HEK293 (cell line): ENCODE measurements around the gene SPTBN5.
A peak's percentile ranks its signal among the peaks of the same experiment; 100 is the strongest.

Experiments used
- CTCF ChIA-PET: fragments of 350-600 bp; formaldehyde crosslinking; extraction: SDS; loops from one replicate; lab custom pipeline; 2021; ENCODE audit warnings: antibody characterized with exemption; lab: Yijun Ruan, JAX
- POLR2A ChIA-PET: fragments of 300-600 bp; formaldehyde crosslinking; extraction: SDS; loops from one replicate; lab custom pipeline; 2020; ENCODE audit warnings: antibody characterized with exemption, inconsistent platforms; lab: Yijun Ruan, JAX
- H3K27ac ChIP-seq: fragments of 200-500 bp; sonication (Bioruptor generic); 2 replicates; pipeline ENCODE4 v1.5.1; 2014; ENCODE audit warnings: low read depth, low read length, control low read depth, inconsistent platforms; ENCODE audit errors: extremely low read depth
- H3K36me3 ChIP-seq, 2 experiments: fragments of 200-500 bp in 1 of 2; sonication (Bioruptor generic) in 1 of 2; 1 replicate in 1 of 2; 2 replicates in 1 of 2; pipeline ENCODE4 v1.5.1; 2014 to 2017; ENCODE audit warnings: inconsistent platforms in 2 of 2, low read length in 2 of 2; ENCODE audit not compliant: control insufficient read depth in 2 of 2, insufficient read depth in 1 of 2
- H3K4me1 ChIP-seq: fragments of 200-500 bp; sonication (Bioruptor generic); 2 replicates; pipeline ENCODE4 v1.5.1; 2014; ENCODE audit warnings: mild to moderate bottlenecking, low read length, inconsistent platforms; ENCODE audit not compliant: control insufficient read depth, insufficient read depth
- H3K4me3 ChIP-seq: 2 replicates; pipeline ENCODE4 v1.5.1; 2011; ENCODE audit warnings: low read depth, mild to moderate bottlenecking, control low read depth, low read length, moderate library complexity
- H3K9me3 ChIP-seq: fragments of 200-500 bp; sonication (Bioruptor generic); 2 replicates; pipeline ENCODE4 v1.5.1; 2014; ENCODE audit warnings: low read depth, low read length, inconsistent platforms; ENCODE audit not compliant: control insufficient read depth, insufficient read depth
- EGR2 ChIP-seq: fragments of 450-650 bp; formaldehyde crosslinking; IDR thresholded peaks from 2 replicates; pipeline ENCODE4 v1.5.1; 2016; ENCODE audit warnings: low read depth, missing biosample characterization, missing genetic modification characterization
- SCRT1 ChIP-seq: fragments of 450-650 bp; formaldehyde crosslinking; IDR thresholded peaks from 2 replicates; pipeline ENCODE4 v1.5.1; 2016; ENCODE audit warnings: missing biosample characterization, missing genetic modification characterization, borderline replicate concordance
- SP3 ChIP-seq: fragments of 450-650 bp; formaldehyde crosslinking; IDR thresholded peaks from 2 replicates; pipeline ENCODE4 v1.5.1; 2016; ENCODE audit warnings: missing biosample characterization, missing genetic modification characterization
- YY2 ChIP-seq: fragments of 450-650 bp; formaldehyde crosslinking; IDR thresholded peaks from 2 replicates; pipeline ENCODE4 v1.5.1; 2016; ENCODE audit warnings: missing biosample characterization, missing genetic modification characterization
- ZBTB20 ChIP-seq: fragments of 450-650 bp; formaldehyde crosslinking; IDR thresholded peaks from 2 replicates; pipeline ENCODE4 v1.5.1; 2016; ENCODE audit warnings: missing biosample characterization, missing genetic modification characterization
- ZFHX2 ChIP-seq: fragments of 450-650 bp; formaldehyde crosslinking; conservative IDR thresholded peaks from 2 replicates; pipeline ENCODE4 v1.5.1; 2016; ENCODE audit warnings: missing biosample characterization, missing genetic modification characterization
- ZIC2 ChIP-seq: fragments of 450-650 bp; formaldehyde crosslinking; IDR thresholded peaks from 2 replicates; pipeline ENCODE4 v1.5.1; 2016; ENCODE audit warnings: missing biosample characterization, missing genetic modification characterization
- ZNF175 ChIP-seq: fragments of 450-650 bp; formaldehyde crosslinking; IDR thresholded peaks from 2 replicates; pipeline ENCODE4 v1.5.1; 2016; ENCODE audit warnings: missing biosample characterization, missing genetic modification characterization
- ZNF24 ChIP-seq: fragments of 450-650 bp; formaldehyde crosslinking; IDR thresholded peaks from 2 replicates; pipeline ENCODE4 v1.5.1; 2016; ENCODE audit warnings: missing biosample characterization, missing genetic modification characterization
- ZNF404 ChIP-seq: fragments of 450-650 bp; formaldehyde crosslinking; IDR thresholded peaks from 2 replicates; pipeline ENCODE4 v1.5.1; 2017; ENCODE audit warnings: missing biosample characterization, missing genetic modification characterization
- ZNF416 ChIP-seq: fragments of 450-650 bp; formaldehyde crosslinking; IDR thresholded peaks from 2 replicates; pipeline ENCODE4 v1.5.1; 2016; ENCODE audit warnings: missing biosample characterization, missing genetic modification characterization
- ZNF514 ChIP-seq: fragments of 450-650 bp; formaldehyde crosslinking; IDR thresholded peaks from 2 replicates; pipeline ENCODE4 v1.5.1; 2016; ENCODE audit warnings: missing biosample characterization, missing genetic modification characterization
- ZNF529 ChIP-seq: fragments of 450-650 bp; formaldehyde crosslinking; IDR thresholded peaks from 2 replicates; pipeline ENCODE4 v1.5.1; 2017; ENCODE audit warnings: missing genetic modification characterization, missing biosample characterization; ENCODE audit not compliant: insufficient replicate concordance
- ZNF670 ChIP-seq: fragments of 450-650 bp; formaldehyde crosslinking; IDR thresholded peaks from 2 replicates; pipeline ENCODE4 v1.5.1; 2016; ENCODE audit warnings: missing biosample characterization, missing genetic modification characterization, low read depth
- ZSCAN30 ChIP-seq: fragments of 450-650 bp; IDR thresholded peaks from 2 replicates; pipeline ENCODE4 v1.5.1; 2018; ENCODE audit warnings: missing biosample characterization, mild to moderate bottlenecking, missing genetic modification characterization, moderate library complexity
- TF ChIP-seq, protein P1 (sequence below): fragments of 450-650 bp; formaldehyde crosslinking; IDR thresholded peaks from 2 replicates; pipeline ENCODE4 v1.5.1; 2016; ENCODE audit warnings: missing biosample characterization, missing genetic modification characterization
- TF ChIP-seq, protein P2 (sequence below): sonication (generic); formaldehyde crosslinking; IDR thresholded peaks from 2 replicates; pipeline ENCODE4 v1.8.1; 2022; ENCODE audit warnings: mild to moderate bottlenecking, moderate library complexity, missing genetic modification reagents
- TF ChIP-seq, protein P3 (sequence below): fragments of 450-650 bp; formaldehyde crosslinking; IDR thresholded peaks from 2 replicates; pipeline ENCODE4; 2016; ENCODE audit warnings: missing biosample characterization, missing genetic modification characterization
- TF ChIP-seq, protein P4 (sequence below): fragments of 450-650 bp; formaldehyde crosslinking; IDR thresholded peaks from 2 replicates; pipeline ENCODE4 v1.5.0; 2017; ENCODE audit warnings: missing biosample characterization, missing genetic modification characterization, borderline replicate concordance
- TF ChIP-seq, protein P5 (sequence below): fragments of 450-650 bp; formaldehyde crosslinking; IDR thresholded peaks from 2 replicates; pipeline ENCODE4 v1.5.1; 2017; ENCODE audit warnings: missing biosample characterization, missing genetic modification characterization

SPTBN5 gene

DNA sequence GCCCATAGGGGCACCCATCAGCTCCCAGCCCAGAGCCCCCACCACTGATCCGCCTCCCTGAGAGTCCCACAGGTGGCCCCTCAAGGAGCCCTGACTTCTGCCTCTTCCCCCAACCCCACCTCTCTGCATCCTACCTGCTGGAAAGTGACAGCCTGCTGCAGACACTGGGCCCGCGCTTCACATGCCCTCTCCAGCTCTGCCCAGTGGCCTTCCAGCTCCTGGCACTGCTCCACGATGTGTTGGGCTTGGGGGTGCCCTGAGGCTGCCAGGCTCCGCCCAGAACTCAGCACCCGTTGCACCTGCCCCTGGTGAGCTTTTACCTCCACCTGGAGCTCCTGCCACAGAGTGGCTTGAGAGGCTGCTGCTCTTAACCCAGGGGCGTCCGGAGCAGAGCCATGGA is 20.1 kb downstream of the SPTBN5 start (continued):
- TF ChIP-seq, protein P1, sequence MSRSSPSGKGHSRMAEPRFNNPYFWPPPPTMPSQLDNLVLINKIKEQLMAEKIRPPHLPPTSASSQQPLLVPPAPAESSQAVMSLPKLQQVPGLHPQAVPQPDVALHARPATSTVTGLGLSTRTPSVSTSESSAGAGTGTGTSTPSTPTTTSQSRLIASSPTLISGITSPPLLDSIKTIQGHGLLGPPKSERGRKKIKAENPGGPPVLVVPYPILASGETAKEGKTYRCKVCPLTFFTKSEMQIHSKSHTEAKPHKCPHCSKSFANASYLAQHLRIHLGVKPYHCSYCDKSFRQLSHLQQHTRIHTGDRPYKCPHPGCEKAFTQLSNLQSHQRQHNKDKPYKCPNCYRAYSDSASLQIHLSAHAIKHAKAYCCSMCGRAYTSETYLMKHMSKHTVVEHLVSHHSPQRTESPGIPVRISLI (tag by site-specific recombination): no peak
- TF ChIP-seq, all 188 proteins: peak for 0

DNA sequence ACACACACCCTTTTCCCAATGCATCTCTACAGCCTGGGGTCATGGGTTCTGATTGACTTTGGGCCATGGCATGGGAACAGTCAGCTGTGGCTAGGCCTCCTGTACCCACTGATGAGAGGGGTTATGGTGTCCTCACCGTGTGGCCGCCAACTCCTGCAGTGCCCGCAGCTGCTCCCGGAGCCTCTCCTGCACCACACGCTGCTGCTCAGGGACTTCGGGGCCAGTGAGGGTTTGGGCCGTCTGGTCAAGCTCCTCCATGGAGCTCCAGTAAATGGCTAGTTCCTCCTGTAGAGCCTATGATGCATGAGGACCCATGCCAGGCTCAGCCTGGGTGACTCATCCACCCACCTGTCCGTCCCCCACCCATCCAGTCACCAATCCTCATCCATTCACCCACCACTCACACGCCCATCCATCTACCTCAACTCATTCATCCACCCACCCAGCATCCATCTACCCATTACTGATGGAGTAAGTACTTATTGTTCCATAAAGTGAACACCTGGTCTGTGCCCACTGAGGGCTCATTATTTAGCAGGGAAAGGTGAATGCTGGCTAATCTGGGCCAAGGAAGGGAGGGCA is 21.6 kb downstream of the SPTBN5 start:
- Histone ChIP-seq H3K27ac (no peak overlapping the region), H3K4me3 (no peak overlapping the region), H3K9me3 (no peaks in the 10 kb centered on the region), H3K4me1 (no peaks in the 10 kb centered on the region), H3K36me3 (no peaks in the 10 kb centered on the region)
- ChIA-PET CTCF (interaction anchor here (0.7 kb wide), 1 partner anchor 9 kb away, joined by 4 read pairs; no protein-coding TSS in a partner anchor), POLR2A (no interaction called here)
- TF ChIP-seq ZFHX2 (tag by site-specific recombination) (peak; percentile 98), ZNF404 (no peak), EGR2 (tag by site-specific recombination) (peak; percentile 99)

DNA sequence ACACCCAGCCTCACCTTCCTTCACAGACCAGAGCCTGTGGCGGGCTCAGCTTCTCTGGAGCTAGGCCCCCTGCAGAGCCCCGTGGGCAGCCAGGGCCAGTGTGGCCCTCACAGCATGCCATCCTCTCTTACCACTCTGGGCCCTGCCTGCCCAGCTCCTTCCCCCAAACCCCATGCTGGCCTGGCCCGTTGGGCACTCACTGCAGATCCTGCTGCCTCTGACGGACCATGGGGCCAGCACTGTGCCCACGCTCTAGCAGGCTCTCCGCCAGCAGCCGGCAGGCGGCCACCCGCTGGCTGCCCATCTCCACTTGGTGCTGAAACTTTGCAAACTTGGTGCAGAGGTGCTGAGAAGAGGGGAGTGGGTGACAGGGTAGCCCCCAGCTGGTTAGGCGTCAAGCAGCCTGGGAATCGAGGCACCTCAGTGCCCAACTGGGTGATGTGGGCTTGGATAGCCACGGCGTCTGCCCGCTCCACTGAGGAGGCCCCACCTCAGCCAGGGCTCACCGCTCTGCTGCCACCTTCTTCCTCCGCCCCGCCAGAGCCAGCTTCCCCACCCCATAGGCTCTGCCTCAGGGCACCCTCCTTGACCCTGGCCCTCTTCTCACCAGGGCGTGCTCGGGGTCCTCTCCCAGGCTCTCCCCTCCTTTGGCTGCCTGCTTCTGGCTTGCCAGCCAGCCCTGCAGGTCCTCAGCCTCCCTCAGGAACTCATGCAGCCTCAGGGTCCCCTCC is 22.5 kb downstream of the SPTBN5 start:
- Histone ChIP-seq H3K9me3 (no peaks in the 10 kb centered on the region), H3K4me3 (no peak overlapping the region), H3K36me3 (no peaks in the 10 kb centered on the region), H3K27ac (no peak overlapping the region), H3K4me1 (no peaks in the 10 kb centered on the region)
- CTCF ChIA-PET: interaction anchor here (0.7 kb wide), 1 partner anchor 10 kb away, joined by 4 read pairs; no protein-coding TSS in a partner anchor
- TF ChIP-seq ZIC2 (tag by site-specific recombination) (peak; percentile 69), ZBTB20 (tag by site-specific recombination) (no peak), YY2 (no peak), SP3 (tag by site-specific recombination) (no peak)
- TF ChIP-seq, protein P2, sequence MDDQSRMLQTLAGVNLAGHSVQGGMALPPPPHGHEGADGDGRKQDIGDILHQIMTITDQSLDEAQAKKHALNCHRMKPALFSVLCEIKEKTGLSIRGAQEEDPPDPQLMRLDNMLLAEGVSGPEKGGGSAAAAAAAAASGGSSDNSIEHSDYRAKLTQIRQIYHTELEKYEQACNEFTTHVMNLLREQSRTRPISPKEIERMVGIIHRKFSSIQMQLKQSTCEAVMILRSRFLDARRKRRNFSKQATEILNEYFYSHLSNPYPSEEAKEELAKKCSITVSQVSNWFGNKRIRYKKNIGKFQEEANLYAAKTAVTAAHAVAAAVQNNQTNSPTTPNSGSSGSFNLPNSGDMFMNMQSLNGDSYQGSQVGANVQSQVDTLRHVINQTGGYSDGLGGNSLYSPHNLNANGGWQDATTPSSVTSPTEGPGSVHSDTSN (CRISPR knock-in tag): no peak
- TF ChIP-seq, protein P3, sequence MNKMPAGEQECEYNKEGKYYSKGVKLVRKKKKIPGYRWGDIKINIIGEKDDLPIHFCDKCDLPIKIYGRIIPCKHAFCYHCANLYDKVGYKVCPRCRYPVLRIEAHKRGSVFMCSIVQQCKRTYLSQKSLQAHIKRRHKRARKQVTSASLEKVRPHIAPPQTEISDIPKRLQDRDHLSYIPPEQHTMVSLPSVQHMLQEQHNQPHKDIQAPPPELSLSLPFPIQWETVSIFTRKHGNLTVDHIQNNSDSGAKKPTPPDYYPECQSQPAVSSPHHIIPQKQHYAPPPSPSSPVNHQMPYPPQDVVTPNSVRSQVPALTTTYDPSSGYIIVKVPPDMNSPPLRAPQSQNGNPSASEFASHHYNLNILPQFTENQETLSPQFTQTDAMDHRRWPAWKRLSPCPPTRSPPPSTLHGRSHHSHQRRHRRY (tag by site-specific recombination): no peak
- POLR2A ChIA-PET: no interaction called here

DNA sequence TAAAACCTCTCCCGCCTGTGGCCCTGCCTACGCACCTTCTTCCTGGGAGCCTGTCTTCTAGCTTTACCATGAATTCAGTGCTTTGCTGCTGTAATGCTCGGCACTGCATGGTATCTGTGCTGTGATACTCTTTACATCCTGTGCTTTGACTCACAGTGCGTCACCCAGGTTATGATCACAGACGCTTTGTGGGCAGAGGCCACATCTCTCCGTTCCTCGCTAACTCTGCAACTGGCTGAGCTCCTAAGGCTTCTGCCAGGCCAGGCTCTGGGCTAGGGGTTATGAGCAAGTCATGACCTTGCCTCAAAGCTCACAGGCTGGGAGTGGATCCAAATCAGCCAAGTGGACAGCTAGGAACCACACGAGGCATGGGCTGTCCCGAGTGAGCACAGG is 23.2 kb downstream of the SPTBN5 start:
- ChIA-PET POLR2A (no interaction called here), CTCF (no interaction called here)
- H3K27ac ChIP-seq: no peak overlapping the region
- H3K36me3 ChIP-seq: no peaks in the 10 kb centered on the region
- H3K4me3 ChIP-seq: no peak overlapping the region
- TF ChIP-seq ZNF514 (tag by site-specific recombination) (no peak), ZNF529 (no peak), ZNF416 (tag by site-specific recombination) (no peak), ZNF670 (no peak), ZNF24 (tag by site-specific recombination) (no peak), SCRT1 (tag by site-specific recombination) (no peak), ZSCAN30 (tag by site-specific recombination) (no peak), ZFHX2 (tag by site-specific recombination) (no peak; the same call in 1 of the 2 replicates), ZNF175 (tag by site-specific recombination) (no peak)
- TF ChIP-seq, protein P4, sequence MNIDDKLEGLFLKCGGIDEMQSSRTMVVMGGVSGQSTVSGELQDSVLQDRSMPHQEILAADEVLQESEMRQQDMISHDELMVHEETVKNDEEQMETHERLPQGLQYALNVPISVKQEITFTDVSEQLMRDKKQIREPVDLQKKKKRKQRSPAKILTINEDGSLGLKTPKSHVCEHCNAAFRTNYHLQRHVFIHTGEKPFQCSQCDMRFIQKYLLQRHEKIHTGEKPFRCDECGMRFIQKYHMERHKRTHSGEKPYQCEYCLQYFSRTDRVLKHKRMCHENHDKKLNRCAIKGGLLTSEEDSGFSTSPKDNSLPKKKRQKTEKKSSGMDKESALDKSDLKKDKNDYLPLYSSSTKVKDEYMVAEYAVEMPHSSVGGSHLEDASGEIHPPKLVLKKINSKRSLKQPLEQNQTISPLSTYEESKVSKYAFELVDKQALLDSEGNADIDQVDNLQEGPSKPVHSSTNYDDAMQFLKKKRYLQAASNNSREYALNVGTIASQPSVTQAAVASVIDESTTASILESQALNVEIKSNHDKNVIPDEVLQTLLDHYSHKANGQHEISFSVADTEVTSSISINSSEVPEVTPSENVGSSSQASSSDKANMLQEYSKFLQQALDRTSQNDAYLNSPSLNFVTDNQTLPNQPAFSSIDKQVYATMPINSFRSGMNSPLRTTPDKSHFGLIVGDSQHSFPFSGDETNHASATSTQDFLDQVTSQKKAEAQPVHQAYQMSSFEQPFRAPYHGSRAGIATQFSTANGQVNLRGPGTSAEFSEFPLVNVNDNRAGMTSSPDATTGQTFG: no peak
- TF ChIP-seq, protein P5, sequence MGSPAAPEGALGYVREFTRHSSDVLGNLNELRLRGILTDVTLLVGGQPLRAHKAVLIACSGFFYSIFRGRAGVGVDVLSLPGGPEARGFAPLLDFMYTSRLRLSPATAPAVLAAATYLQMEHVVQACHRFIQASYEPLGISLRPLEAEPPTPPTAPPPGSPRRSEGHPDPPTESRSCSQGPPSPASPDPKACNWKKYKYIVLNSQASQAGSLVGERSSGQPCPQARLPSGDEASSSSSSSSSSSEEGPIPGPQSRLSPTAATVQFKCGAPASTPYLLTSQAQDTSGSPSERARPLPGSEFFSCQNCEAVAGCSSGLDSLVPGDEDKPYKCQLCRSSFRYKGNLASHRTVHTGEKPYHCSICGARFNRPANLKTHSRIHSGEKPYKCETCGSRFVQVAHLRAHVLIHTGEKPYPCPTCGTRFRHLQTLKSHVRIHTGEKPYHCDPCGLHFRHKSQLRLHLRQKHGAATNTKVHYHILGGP (tag by site-specific recombination): no peak
- H3K4me1 ChIP-seq: no peaks in the 10 kb centered on the region
- H3K9me3 ChIP-seq: no peaks in the 10 kb centered on the region
